ENCODE results near the gene ACSS3.

ACSS3 gene

GRCh38 chr12:81141217-81141616, 63.3 kb downstream of the ACSS3 start:
- no peak for TF ChIP-seq CTCF (IDR thresholded peaks at IDR 0.05)

GRCh38 chr12:81143057-81143456, 65.2 kb downstream of the ACSS3 start:
- no peak for TF ChIP-seq CTCF (IDR thresholded peaks at IDR 0.05)

GRCh38 chr12:81146228-81147225, 68.6 kb downstream of the ACSS3 start:
- TF ChIP-seq CTCF (IDR thresholded peaks at IDR 0.05), result no peak

GRCh38 chr12:81147292-81147919, 69.5 kb downstream of the ACSS3 start:
- peak; percentile 15; the same call in 1 of the 2 replicates for TF ChIP-seq CTCF (IDR thresholded peaks at IDR 0.05)

GRCh38 chr12:81150382-81150781, 72.5 kb downstream of the ACSS3 start:
- TF ChIP-seq CTCF (IDR thresholded peaks at IDR 0.05), result no peak

- no peak for TF ChIP-seq CTCF (IDR thresholded peaks at IDR 0.05)
These were observed 82.0 kb downstream of the ACSS3 start for GRCh38 chr12:81159856-81160255.

GRCh38 chr12:81161680-81162079, 83.8 kb downstream of the ACSS3 start:
- TF ChIP-seq CTCF (IDR thresholded peaks at IDR 0.05), result no peak

Measured in LNCAP (cell line).